ENCODE results near the gene INA.
A peak's percentile ranks its signal among the peaks of the same experiment; 100 is the strongest.

INA gene

DNA sequence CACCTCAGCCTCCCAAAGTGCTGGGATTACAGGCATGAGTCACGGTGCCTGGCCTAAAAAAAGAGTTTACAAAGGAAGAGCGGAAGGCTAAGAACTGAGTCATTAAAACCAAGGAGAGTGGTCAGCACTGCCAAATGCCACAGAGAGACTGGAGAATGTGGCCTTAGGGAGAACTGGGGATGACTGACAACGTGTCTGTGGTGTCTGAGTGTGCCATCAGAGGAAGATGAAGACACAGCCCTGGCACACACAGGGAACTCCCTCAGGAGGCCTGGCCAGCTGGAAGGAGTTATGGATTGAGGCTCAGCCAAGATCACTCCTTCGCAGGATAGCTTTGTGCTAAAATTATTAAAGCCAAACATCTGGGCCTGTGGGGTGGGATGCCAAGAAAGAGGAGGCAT is 3.9 kb upstream of the INA start:
- DNase-seq (ENCODE audit: low spot score) = no peak
- TF ChIP-seq, protein P1, sequence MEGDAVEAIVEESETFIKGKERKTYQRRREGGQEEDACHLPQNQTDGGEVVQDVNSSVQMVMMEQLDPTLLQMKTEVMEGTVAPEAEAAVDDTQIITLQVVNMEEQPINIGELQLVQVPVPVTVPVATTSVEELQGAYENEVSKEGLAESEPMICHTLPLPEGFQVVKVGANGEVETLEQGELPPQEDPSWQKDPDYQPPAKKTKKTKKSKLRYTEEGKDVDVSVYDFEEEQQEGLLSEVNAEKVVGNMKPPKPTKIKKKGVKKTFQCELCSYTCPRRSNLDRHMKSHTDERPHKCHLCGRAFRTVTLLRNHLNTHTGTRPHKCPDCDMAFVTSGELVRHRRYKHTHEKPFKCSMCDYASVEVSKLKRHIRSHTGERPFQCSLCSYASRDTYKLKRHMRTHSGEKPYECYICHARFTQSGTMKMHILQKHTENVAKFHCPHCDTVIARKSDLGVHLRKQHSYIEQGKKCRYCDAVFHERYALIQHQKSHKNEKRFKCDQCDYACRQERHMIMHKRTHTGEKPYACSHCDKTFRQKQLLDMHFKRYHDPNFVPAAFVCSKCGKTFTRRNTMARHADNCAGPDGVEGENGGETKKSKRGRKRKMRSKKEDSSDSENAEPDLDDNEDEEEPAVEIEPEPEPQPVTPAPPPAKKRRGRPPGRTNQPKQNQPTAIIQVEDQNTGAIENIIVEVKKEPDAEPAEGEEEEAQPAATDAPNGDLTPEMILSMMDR (IDR thresholded peaks at IDR 0.05; ENCODE audit: extremely low read depth, insufficient read depth, missing control alignments) = no peak
- in situ Hi-C loops (cut with MboI; ENCODE audit: low pct_unique_long_range_greater_than_20kb, low sequenced_read_pairs, unreplicated experiment) = no loop called here

DNA sequence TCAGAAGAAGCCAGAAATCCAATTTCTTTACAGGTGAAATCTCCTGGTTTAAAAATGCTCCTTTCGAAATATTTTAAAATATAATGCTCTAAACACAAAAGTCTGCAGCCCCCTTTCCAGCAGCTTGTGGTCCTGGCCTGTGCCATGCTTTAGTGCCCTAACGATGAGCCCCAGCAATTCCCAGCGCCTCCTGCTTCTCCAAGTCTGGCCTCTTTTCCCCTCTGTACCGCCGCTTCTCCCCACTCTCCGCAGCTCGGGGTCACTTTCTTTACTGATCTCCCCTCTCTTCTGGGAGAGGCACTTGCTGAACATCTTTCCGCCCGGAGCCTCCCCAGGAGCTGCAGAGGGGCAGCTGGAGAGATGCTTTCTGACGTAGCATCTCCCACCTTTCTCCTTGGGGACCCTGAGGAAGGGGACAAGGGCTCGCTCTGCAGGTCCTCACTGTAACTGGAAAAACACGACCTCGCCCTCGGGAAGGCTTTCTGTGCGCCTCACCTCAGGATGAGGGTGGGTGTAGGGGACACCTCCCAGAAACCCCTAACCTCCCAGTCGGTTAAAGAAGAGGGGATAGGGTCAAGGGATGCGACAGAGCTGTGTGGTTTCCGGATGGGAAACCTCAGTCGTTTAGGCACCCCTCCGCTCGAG is 565 bp upstream of the INA start:
- in situ Hi-C loops (cut with MboI; ENCODE audit: low pct_unique_long_range_greater_than_20kb, low sequenced_read_pairs, unreplicated experiment) = no loop called here
- TF ChIP-seq, protein P1 (IDR thresholded peaks at IDR 0.05; ENCODE audit: extremely low read depth, insufficient read depth, missing control alignments) = no peak
- no peak for DNase-seq (ENCODE audit: low spot score)

DNA sequence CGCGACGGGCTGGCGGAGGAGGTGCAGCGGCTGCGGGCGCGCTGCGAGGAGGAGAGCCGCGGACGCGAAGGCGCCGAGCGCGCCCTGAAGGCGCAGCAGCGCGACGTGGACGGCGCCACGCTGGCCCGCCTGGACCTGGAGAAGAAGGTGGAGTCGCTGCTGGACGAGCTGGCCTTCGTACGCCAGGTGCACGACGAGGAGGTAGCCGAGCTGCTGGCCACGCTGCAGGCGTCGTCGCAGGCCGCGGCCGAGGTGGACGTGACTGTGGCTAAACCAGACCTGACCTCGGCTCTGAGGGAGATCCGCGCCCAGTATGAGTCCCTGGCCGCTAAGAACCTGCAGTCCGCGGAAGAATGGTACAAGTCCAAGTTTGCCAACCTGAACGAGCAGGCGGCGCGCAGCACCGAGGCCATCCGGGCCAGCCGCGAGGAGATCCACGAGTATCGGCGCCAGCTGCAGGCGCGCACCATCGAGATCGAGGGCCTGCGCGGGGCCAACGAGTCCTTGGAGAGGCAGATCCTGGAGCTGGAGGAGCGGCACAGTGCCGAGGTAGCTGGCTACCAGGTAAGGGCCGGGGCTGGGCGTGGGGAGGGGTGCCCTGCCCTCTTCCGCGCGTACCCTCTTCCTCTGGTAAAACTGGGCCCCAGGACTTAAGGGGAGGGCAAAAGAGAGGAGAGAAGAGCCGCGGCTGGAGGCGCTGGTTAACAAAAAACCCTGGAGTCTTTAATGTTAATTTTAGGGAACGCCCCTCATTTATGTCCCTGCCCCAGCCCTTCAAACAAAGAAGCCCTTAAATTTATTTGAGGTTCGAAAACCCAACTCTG is 987 bp downstream of the INA start:
- in situ Hi-C loops (cut with MboI; ENCODE audit: low pct_unique_long_range_greater_than_20kb, low sequenced_read_pairs, unreplicated experiment) = no loop called here
- TF ChIP-seq, protein P1 (IDR thresholded peaks at IDR 0.05; ENCODE audit: extremely low read depth, insufficient read depth, missing control alignments) = no peak
- DNase-seq (ENCODE audit: low spot score) = no peak

DNA sequence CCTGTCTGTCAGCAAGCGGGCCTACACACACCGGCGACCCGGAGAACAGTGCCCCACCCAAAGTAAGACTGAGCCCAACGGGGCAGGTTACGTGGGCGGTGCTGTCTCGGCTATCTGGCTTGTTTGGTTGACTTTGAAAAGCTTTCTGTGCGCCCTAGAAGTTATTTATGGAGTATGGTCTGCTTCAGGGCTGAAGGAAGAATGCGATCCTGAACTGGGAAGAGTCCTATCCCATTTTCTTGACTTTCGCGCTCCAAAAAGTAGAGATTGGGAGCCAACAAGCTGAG is 1.5 kb downstream of the INA start:
- DNase-seq (ENCODE audit: low spot score) = no peak
- in situ Hi-C loops (cut with MboI; ENCODE audit: low pct_unique_long_range_greater_than_20kb, low sequenced_read_pairs, unreplicated experiment) = no loop called here
- TF ChIP-seq, protein P1 (IDR thresholded peaks at IDR 0.05; ENCODE audit: extremely low read depth, insufficient read depth, missing control alignments) = no peak

DNA sequence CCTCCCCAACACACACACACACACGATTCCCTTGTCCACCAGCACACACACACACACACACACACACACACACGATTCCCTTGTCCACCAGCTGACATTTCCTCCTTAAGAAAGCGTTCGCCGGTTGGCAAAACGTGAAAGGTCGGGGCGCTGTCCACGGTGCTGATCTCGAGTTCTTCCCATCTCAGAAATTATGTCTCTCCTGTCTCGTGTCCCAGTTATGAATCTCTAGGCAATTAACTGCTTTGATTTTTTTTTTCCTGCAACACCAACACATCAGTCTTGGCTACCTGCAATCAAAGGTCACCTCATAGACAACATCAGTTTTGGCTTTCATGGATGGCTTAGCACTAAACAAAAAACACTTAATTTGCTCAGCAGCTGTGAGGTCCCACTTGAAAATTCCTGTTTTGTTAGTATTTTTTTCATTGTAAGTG is 1.9 kb downstream of the INA start:
- TF ChIP-seq, protein P1 (IDR thresholded peaks at IDR 0.05; ENCODE audit: extremely low read depth, insufficient read depth, missing control alignments) = no peak
- in situ Hi-C loops (cut with MboI; ENCODE audit: low pct_unique_long_range_greater_than_20kb, low sequenced_read_pairs, unreplicated experiment) = no loop called here
- DNase-seq (ENCODE audit: low spot score) = peak; percentile 57

DNA sequence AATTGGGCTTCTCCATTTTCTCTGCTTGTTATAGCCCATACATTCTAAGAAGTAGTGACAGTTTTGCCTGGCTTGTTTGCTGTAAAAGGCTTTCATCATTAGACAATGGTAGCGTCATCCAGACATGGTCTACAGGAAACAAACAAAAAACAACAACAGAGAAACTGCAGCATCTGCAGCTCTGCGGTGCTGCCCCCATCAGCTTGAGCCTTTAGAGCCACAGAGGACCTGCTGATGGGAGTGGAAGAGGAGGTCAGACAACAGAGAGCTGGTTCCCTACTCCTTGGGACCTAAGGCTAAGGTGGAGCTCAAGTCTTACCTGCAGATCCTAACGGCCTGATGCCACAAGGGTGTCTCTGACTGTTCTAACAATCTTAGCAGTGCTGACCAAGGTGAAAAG is 3.1 kb downstream of the INA start:
- in situ Hi-C loops (cut with MboI; ENCODE audit: low pct_unique_long_range_greater_than_20kb, low sequenced_read_pairs, unreplicated experiment) = no loop called here
- TF ChIP-seq, protein P1 (IDR thresholded peaks at IDR 0.05; ENCODE audit: extremely low read depth, insufficient read depth, missing control alignments) = no peak
- no peak for DNase-seq (ENCODE audit: low spot score)
